ENCODE results near the gene ILF2.
A peak's percentile ranks its signal among the peaks of the same experiment; 100 is the strongest.
"Not testable (repeated sequence)": the region's sequence is repeated elsewhere in the genome, so short reads cannot be mapped to it uniquely, and the experiment has no call there.

The ILF2 gene

GRCh38 chr1:153680120-153680403 is 9.3 kb upstream of the ILF2 start:
- no peak for DNase-seq (ENCODE audit: insufficient read length, low spot score)
- FAIRE-seq: no peak

DNA sequence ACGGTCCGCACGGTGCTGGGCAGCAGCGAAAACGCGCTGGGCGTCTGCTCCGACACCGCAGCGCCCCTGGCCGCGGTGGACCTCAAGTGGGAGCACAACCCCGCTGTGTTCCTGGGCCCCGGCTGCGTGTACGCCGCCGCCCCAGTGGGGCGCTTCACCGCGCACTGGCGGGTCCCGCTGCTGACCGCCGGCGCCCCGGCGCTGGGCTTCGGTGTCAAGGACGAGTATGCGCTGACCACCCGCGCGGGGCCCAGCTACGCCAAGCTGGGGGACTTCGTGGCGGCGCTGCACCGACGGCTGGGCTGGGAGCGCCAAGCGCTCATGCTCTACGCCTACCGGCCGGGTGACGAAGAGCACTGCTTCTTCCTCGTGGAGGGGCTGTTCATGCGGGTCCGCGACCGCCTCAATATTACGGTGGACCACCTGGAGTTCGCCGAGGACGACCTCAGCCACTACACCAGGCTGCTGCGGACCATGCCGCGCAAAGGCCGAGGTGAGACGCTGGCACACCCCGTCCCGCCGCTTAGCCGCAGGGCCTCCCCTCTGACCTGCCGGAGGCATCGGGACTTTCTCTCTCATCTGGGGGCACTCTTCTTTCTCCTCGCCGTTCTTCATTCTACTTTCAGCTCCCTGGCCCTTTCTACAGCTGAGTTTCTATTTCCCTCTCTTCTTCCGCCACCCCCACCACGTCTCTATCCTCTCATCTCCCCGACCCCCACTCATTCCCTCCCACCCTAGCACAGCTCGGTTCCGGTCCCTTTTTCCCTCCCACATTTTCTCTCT is 8.7 kb upstream of the ILF2 start:
- DNase-seq (ENCODE audit: insufficient read length, low spot score): no peak
- no peak for FAIRE-seq

GRCh38 chr1:153678519-153679336 is 7.9 kb upstream of the ILF2 start, which contains the start of gene NPR1:
TSS of gene NPR1 (plus strand) at chr1:153678688. CDS start at chr1:153679109, 421 bp downstream.
- FAIRE-seq (no peak), DNase-seq (ENCODE audit: insufficient read length, low spot score) (no peak)

DNA sequence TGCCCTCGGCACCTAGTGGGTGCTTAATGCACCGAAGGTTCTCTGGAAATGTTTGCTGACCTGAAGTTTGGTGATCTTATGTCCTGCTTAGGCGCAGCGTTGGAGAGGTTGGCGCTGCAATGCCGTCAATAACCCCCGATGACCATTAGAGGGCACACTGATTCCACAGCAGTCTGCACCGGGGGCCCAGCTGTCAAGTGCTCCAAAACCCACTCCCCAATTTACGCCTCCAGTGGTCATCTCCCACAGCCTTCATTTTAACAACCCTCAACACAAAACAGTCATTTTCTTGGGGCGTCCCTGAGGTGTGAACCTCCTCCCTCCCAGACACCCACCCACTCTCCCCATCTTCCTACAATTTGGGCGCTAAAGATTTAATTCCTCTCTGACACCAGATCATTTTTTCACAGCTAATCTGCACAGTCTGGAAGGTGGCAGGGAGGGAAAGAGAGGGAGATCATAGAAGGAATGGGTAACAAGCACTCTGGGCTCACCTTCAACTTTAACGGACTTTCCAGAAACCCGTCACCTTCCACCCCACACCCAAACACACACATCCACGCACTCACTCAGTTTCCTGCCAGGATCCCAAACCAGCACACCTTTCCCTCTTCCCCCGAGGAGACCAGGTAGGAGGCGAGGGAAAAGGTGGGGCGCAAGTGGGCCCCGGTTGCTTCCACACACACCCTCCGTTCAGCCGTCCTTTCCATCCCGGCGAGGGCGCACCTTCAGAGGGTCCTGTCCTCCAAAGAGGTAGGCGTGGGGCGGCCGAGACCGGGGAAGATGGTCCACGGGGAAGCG is 7.1 kb upstream of the ILF2 start:
- DNase-seq (ENCODE audit: insufficient read length, low spot score) (peak; percentile 39), FAIRE-seq (peak; percentile 55)

- DNase-seq (ENCODE audit: insufficient read length, low spot score): no peak
- no peak for FAIRE-seq
These were observed 2.7 kb upstream of the ILF2 start for GRCh38 chr1:153673511-153673910.

- not testable (repeated sequence) for DNase-seq (ENCODE audit: insufficient read length, low spot score)
These were observed 998 bp upstream of the ILF2 start for GRCh38 chr1:153671628-153672353.

GRCh38 chr1:153670257-153670858 is 435 bp downstream of the ILF2 start:
- DNase-seq (ENCODE audit: insufficient read length, low spot score) (no peak), FAIRE-seq (no peak)

More at GRCh38 chr1:153671628-153672353, 998 bp upstream of the ILF2 start:
- not testable (repeated sequence) for FAIRE-seq

- DNase-seq (ENCODE audit: insufficient read length, low spot score): no peak
- no peak for FAIRE-seq
These were observed 1.2 kb downstream of the ILF2 start for GRCh38 chr1:153669606-153670005.

DNA sequence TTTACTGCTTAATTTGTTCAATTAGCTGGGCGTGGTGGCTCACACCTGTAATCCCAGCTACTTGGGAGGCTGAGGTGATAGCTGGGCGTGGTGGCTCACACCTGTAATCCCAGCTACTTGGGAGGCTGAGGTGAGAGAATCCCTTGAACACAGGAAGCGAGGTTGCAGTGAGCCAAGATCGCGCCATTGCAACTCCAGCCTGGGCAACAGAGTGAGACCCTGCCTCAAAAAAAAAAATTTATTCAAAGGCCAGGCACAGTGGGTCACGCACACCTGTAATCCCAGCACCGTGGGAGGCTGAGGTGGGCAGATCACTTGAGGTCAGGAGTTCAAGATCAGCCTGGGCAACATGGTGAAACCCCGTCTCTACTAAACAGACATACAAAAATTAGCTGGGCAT is 2.1 kb downstream of the ILF2 start:
- not testable (repeated sequence) for DNase-seq (ENCODE audit: insufficient read length, low spot score); FAIRE-seq

DNA sequence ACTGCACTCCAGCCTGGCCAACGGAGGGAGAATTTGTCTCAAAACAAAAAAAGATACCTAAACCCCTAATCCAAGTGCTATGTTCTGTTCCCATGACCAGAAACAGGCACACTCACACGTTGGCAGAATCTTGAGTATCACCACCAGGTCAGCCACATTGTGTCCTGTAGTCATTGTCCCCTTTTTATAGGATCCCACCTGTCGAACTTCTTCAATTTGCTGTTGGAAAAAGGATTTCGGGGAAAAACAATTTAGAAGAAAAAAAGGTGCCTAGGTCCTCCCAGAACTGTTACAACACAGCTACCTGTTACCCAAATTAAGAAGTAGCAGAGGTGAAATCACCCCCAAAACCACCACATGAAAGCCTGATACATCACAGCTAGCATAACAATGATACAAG is 3.4 kb downstream of the ILF2 start:
- DNase-seq (ENCODE audit: insufficient read length, low spot score) (no peak), FAIRE-seq (no peak)

GRCh38 chr1:153663211-153663610 is 7.6 kb downstream of the ILF2 start:
- FAIRE-seq: no peak
- DNase-seq (ENCODE audit: insufficient read length, low spot score): no peak

DNA sequence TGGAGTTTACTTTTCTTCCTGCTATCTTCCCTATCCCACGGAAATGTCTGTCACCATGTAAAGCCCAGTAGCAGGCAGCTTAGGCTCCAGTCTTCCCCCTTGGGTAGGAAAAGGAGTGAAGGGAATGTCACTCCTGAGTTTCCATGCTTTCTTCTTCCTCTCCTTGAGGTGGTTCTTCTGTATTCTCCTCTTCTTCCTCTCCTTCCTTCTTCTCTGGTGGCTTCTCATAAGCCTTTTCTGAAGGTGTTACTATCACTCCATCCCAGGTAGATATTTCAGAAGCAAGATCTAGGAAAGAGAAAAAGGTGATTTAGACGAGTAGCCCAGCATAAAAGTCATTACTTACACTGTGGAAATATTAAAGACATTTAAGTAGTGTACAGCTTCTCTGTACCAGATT is 8.5 kb downstream of the ILF2 start:
- no peak for DNase-seq (ENCODE audit: insufficient read length, low spot score)
- FAIRE-seq: no peak

- DNase-seq (ENCODE audit: insufficient read length, low spot score) (no peak), FAIRE-seq (no peak)
These were observed 9.6 kb downstream of the ILF2 start for GRCh38 chr1:153661111-153661708.

- DNase-seq (ENCODE audit: insufficient read length, low spot score): no peak
- no peak for FAIRE-seq
These were observed 11.1 kb downstream of the ILF2 start for GRCh38 chr1:153659656-153660055.

GRCh38 chr1:153659175-153659534 is 11.6 kb downstream of the ILF2 start:
- DNase-seq (ENCODE audit: insufficient read length, low spot score) (no peak), FAIRE-seq (no peak)

GRCh38 chr1:153658400-153659174 is 12.2 kb downstream of the ILF2 start, which contains the start of gene SNAPIN:
TSS of gene SNAPIN (plus strand) at chr1:153658703. CDS start at chr1:153658744, 41 bp downstream.
- peak; percentile 86 for DNase-seq (ENCODE audit: insufficient read length, low spot score)
- no peak for FAIRE-seq

GRCh38 chr1:153655333-153655732 is 15.5 kb downstream of the ILF2 start:
- no peak for DNase-seq (ENCODE audit: insufficient read length, low spot score)
- no peak for FAIRE-seq

GRCh38 chr1:153652805-153653500 is 17.8 kb downstream of the ILF2 start:
- DNase-seq (ENCODE audit: insufficient read length, low spot score): no peak
- no peak for FAIRE-seq

Data from HTR-8/SVneo (cell line).